ENCODE measurements around the gene CDH5. TPM values are rescaled to one million over a fixed set of nuclear protein-coding genes. Genes with fewer than 3 reads are reported as not detected.
A peak's percentile ranks its signal among the peaks of the same experiment; 100 is the strongest.
"Not testable (repeated sequence)": the region's sequence is repeated elsewhere in the genome, so short reads cannot be mapped to it uniquely, and the experiment has no call there.

CDH5 gene
- total RNA-seq = 108 TPM

GRCh38 chr16:66366433-66367299, at the start of gene CDH5:
Gene CDH5, plus strand, starts transcription at chr16:66366691. Its CDS starts 12,647 bp downstream, at chr16:66379338.
- peak; percentile 85 for DNase-seq (ENCODE audit: low spot score)
- peak; percentile 68 for ATAC-seq
- intact Hi-C loops (cut with DNase I) = no loop called here

- ATAC-seq (no peak), DNase-seq (ENCODE audit: low spot score) (no peak)
- intact Hi-C loops (cut with DNase I) = no loop called here
Measured at GRCh38 chr16:66318505-66318904, 48.0 kb upstream of the CDH5 start.

DNA sequence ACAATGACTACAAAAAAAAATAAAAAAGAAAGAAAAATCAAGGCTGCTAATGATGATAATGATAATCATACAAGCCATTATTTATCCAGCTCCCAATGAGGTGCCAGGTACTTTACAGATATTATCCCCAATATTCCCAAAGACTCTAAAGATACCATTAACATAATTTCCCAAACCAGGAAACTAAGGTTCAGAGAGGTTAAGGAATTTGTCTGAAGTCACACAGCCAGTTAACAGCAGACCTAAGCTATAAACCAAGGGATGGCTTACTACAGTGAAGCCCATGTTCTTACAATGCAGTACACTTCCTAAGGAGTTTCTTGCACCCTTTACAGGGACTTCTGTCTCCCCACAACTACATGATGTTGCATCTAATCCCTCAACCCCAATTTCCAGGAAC, 45.7 kb upstream of the CDH5 start:
- intact Hi-C loops (cut with DNase I) = no loop called here
- no peak for ATAC-seq
- DNase-seq (ENCODE audit: low spot score) = no peak

DNA sequence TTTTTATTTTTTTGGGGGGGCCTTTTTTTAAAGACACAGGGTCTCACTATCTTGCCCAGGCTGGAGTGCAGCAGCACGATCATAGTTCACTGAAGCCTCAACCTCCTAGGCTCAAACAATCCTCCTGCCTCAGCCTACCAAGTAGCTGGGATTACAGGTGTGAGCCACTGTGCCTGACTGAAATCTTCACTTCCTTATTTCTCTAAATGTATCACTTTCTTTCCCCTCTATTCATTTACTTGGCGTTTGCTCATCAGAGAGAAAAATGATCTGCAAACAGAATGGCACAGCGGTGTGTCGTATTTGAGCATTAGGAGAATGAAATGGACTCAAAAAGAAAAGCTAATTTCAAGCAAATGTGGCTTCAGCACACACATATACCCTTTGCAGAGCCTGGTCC, 44.3 kb upstream of the CDH5 start:
- DNase-seq (ENCODE audit: low spot score) (no peak), ATAC-seq (no peak)
- intact Hi-C loops (cut with DNase I) = no loop called here

- DNase-seq (ENCODE audit: low spot score) (no peak), ATAC-seq (no peak)
- intact Hi-C loops (cut with DNase I) = no loop called here
Measured at GRCh38 chr16:66324815-66325515, 41.5 kb upstream of the CDH5 start.

GRCh38 chr16:66325717-66326376, 40.6 kb upstream of the CDH5 start:
- peak; percentile 69 for ATAC-seq
- intact Hi-C loops (cut with DNase I) = no loop called here

DNA sequence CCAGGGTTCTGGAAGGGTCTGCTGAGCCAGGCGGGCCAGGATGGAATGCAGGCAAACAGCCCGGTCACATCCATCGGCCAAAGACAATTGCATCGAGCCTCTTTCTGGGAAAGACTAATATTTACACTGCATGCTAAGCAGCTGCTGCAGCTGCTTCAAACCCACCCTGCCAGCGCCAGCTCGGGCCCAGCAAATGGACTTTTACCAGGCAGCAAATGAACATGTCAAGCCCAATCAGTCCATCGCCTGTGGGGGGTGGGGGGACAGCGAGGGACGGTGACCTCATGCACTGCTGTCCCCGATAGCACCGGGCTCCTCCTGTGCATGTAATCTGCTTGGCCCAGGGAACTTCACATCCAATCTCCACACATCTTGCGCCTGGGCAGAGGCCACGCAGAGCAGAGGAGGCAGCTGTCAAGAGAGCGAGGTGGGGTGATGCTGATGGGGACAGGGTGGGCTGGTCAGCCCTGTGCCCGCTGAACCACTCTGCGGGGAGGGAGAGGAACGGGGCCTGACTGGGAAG, 39.4 kb upstream of the CDH5 start:
- ATAC-seq = peak; percentile 76
- DNase-seq (ENCODE audit: low spot score) = no peak
- intact Hi-C loops (cut with DNase I) = no loop called here

More at GRCh38 chr16:66325717-66326376, 40.6 kb upstream of the CDH5 start:
- no peak for DNase-seq (ENCODE audit: low spot score)

- DNase-seq (ENCODE audit: low spot score) (no peak), ATAC-seq (no peak)
- intact Hi-C loops (cut with DNase I) = no loop called here
Measured at GRCh38 chr16:66328282-66328681, 38.2 kb upstream of the CDH5 start.

- intact Hi-C loops (cut with DNase I); ATAC-seq; DNase-seq (ENCODE audit: low spot score): not testable (repeated sequence)
Measured at GRCh38 chr16:66331464-66331863, 35.0 kb upstream of the CDH5 start.

- DNase-seq (ENCODE audit: low spot score) (no peak), ATAC-seq (no peak)
- intact Hi-C loops (cut with DNase I) = no loop called here
Measured at GRCh38 chr16:66332634-66333610, 33.6 kb upstream of the CDH5 start.

- DNase-seq (ENCODE audit: low spot score) = no peak
- intact Hi-C loops (cut with DNase I) = no loop called here
- no peak for ATAC-seq
Measured at GRCh38 chr16:66334853-66335574, 31.5 kb upstream of the CDH5 start.

DNA sequence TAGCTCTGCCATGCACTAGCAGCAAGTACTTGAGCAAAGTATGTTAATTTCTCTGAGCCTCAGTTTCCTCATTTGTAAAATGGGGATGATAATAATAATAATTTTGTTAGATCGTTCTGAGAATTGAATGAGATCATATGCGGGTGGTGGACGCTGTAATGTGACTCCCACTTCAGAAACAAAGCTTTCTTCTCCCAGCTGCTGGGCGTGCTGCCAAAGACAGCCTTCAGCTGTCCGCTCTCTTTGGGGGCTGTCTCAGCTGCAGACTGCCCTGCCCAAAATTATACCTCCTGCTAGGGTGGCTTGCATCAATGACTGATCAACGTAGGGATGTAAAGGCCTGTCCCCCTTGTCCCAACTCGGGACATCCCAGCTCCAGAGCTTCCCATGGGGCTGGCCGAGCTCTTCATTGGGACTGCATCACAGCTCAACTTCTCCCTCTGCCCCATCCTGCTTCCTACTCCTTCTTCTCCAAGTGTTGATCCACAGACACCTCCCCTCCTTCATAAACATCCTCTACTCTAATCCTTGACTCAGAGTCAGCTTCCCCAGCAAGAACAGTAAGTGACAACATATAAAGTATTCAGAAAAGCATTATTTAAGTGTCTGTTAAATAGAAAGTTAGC, 30.7 kb upstream of the CDH5 start:
- peak; percentile 74 for ATAC-seq
- intact Hi-C loops (cut with DNase I) = no loop called here
- peak; percentile 80 for DNase-seq (ENCODE audit: low spot score)

- intact Hi-C loops (cut with DNase I) = no loop called here
- ATAC-seq (peak; percentile 81), DNase-seq (ENCODE audit: low spot score) (no peak)
Measured at GRCh38 chr16:66337463-66338188, 28.9 kb upstream of the CDH5 start.

DNA sequence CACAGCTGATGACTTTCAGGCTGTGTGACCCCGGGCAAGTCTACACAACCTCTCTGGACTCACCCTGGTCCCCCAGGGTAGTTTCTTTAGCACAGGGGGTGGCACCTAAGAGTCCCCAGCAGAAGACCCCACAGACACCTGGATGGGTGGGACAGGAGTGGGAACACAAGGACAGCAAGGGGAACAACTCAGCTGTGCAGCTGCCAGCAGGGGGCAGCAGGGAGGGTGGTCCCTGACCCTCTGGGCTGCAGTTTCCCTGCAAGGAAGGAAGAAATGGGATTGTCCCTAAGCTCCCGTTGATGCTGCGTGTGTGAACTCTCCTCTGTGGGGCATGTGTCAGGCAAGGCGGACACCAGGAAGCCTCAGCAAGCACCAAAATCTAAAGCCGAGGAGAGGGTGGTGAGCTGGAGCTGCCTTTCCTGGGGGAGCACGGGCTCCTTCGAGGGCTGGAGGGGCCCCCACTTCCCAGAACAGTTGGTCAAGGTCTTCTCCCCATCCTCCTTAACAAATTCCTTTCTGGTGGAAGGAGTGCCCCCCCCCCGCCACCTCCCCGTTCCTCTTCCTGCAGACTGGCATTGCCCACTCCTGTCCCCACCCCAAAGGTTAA, 24.1 kb upstream of the CDH5 start:
- intact Hi-C loops (cut with DNase I) = no loop called here
- DNase-seq (ENCODE audit: low spot score) = no peak
- no peak for ATAC-seq

GRCh38 chr16:66344533-66345145, 21.9 kb upstream of the CDH5 start:
- intact Hi-C loops (cut with DNase I) = no loop called here
- peak; percentile 59 for ATAC-seq
- DNase-seq (ENCODE audit: low spot score) = no peak

- intact Hi-C loops (cut with DNase I) = no loop called here
- no peak for DNase-seq (ENCODE audit: low spot score)
- no peak for ATAC-seq
Measured at GRCh38 chr16:66346221-66346620, 20.3 kb upstream of the CDH5 start.

All from sciatic nerve (tissue), 2 donors.